GM23338 (cell line): Measurements from ENCODE around the gene SUCLG2. TPM values are rescaled to one million over a fixed set of nuclear protein-coding genes. Genes with fewer than 3 reads are reported as not detected.

Source experiments
- ATAC-seq: fragments of 200-7000 bp; cut with Tn5 transposase; 3 replicates; pipeline ENCODE4 v1.9.1; 2020
- DNase-seq: peaks from one replicate; pipeline ENCODE4 v3.0.0-alpha.2; 2015; ENCODE audit warnings: low spot score
- H2AFZ ChIP-seq: fragments of 200-600 bp; sonication (generic); 2 replicates; pipeline ENCODE4 v1.8.0; 2016; ENCODE audit warnings: antibody characterized with exemption, mild to moderate bottlenecking, moderate library complexity
- H3F3A ChIP-seq: fragments of 200-600 bp; sonication (generic); replicated peaks from 2 replicates; pipeline ENCODE4 v1.8.0; 2017; ENCODE audit warnings: antibody characterized with exemption, mixed run types, low read depth
- H3K27ac ChIP-seq: fragments of 200-600 bp; sonication (generic); 2 replicates; pipeline ENCODE4 v1.6.1; 2016; ENCODE audit warnings: low read depth
- H3K27me3 ChIP-seq: fragments of 200-600 bp; sonication (generic); 2 replicates; pipeline ENCODE4 v1.8.0; 2016; ENCODE audit warnings: mild to moderate bottlenecking, mixed run types, moderate library complexity; ENCODE audit not compliant: insufficient read depth
- H3K36me3 ChIP-seq: fragments of 200-600 bp; sonication (generic); 2 replicates; pipeline ENCODE4 v1.8.0; 2016; ENCODE audit warnings: mild to moderate bottlenecking; ENCODE audit not compliant: insufficient read depth
- H3K4me1 ChIP-seq: fragments of 200-600 bp; sonication (generic); 2 replicates; pipeline ENCODE4 v1.8.0; 2016; ENCODE audit warnings: mild to moderate bottlenecking, moderate library complexity; ENCODE audit not compliant: insufficient read depth
- H3K4me2 ChIP-seq: fragments of 200-600 bp; sonication (generic); 2 replicates; pipeline ENCODE4 v1.7.1; 2017; ENCODE audit warnings: mixed run types
- H3K4me3 ChIP-seq: fragments of 200-600 bp; sonication (generic); 2 replicates; pipeline ENCODE4 v1.6.1; 2016; ENCODE audit warnings: mixed run types
- H3K79me2 ChIP-seq: fragments of 200-600 bp; sonication (generic); replicated peaks from 2 replicates; pipeline ENCODE4 v1.8.0; 2017; ENCODE audit warnings: mild to moderate bottlenecking; ENCODE audit not compliant: insufficient read depth
- H3K9me2 ChIP-seq: fragments of 200-600 bp; sonication (generic); 2 replicates; pipeline ENCODE4 v1.8.0; 2017; ENCODE audit not compliant: insufficient read depth
- H4K20me1 ChIP-seq: fragments of 200-600 bp; sonication (generic); replicated peaks from 2 replicates; pipeline ENCODE4 v1.8.0; 2017; ENCODE audit warnings: mild to moderate bottlenecking; ENCODE audit not compliant: insufficient read depth
- H3K27ac Mint-ChIP-seq: 2 replicates; pipeline ENCODE4 v1.8.0; 2020; ENCODE audit warnings: inconsistent platforms, mild to moderate bottlenecking, moderate library complexity, mixed read lengths
- H3K27me3 Mint-ChIP-seq: 3 replicates; pipeline ENCODE4 v1.8.0; 2022; ENCODE audit warnings: low read depth, mild to moderate bottlenecking, moderate library complexity, mixed read lengths, inconsistent platforms; ENCODE audit not compliant: insufficient read depth, poor library complexity
- H3K36me3 Mint-ChIP-seq: 3 replicates; pipeline ENCODE4 v1.8.0; 2021; ENCODE audit warnings: low read depth, mild to moderate bottlenecking, inconsistent platforms, moderate library complexity, mixed read lengths
- H3K4me1 Mint-ChIP-seq: 3 replicates; pipeline ENCODE4 v1.8.0; 2020; ENCODE audit warnings: mild to moderate bottlenecking, inconsistent platforms, mixed read lengths
- H3K4me3 Mint-ChIP-seq: 3 replicates; pipeline ENCODE4 v1.8.0; 2021; ENCODE audit warnings: moderate library complexity, mild to moderate bottlenecking, inconsistent platforms, mixed read lengths
- H3K9me3 Mint-ChIP-seq: 3 replicates; pipeline ENCODE4 v1.8.0; 2020; ENCODE audit warnings: moderate library complexity, mild to moderate bottlenecking, inconsistent platforms, mixed read lengths
- CREB1 ChIP-seq: fragments of 250-450 bp; sonication (Bioruptor Pico); IDR thresholded peaks from 2 replicates; pipeline ENCODE4 v1.5.0; 2020; ENCODE audit warnings: low read depth, mild to moderate bottlenecking, moderate library complexity
- CTCF ChIP-seq, 2 experiments: fragments of 200-600 bp in 1 of 2; sonication (generic) in 1 of 2; conservative IDR thresholded peaks; 2 replicates each; pipeline versions ENCODE4 v1.5.1 to v1.6.1; 2016 to 2017; ENCODE audit warnings: antibody characterized with exemption in 2 of 2, low read depth in 2 of 2, mild to moderate bottlenecking in 2 of 2, moderate library complexity in 1 of 2
- ETS1 ChIP-seq: IDR thresholded peaks from 2 replicates; pipeline ENCODE4 v1.6.1; 2016; ENCODE audit warnings: antibody characterized with exemption
- EZH2 ChIP-seq: fragments of 200-600 bp; sonication (generic); IDR thresholded peaks from one replicate; pipeline ENCODE4 v1.8.0; 2017; ENCODE audit warnings: antibody characterized with exemption, mild to moderate bottlenecking, low read depth; ENCODE audit not compliant: unreplicated experiment
- EZH2phosphoT487 ChIP-seq: fragments of 200-600 bp; sonication (generic); IDR thresholded peaks from one replicate; pipeline ENCODE4 v1.8.1; 2018; ENCODE audit warnings: antibody characterized with exemption; ENCODE audit not compliant: unreplicated experiment
- JUNB ChIP-seq: IDR thresholded peaks from one replicate; pipeline ENCODE4 v1.6.1; 2016; ENCODE audit warnings: antibody characterized with exemption; ENCODE audit not compliant: unreplicated experiment
- POLR2AphosphoS5 ChIP-seq: IDR thresholded peaks from 2 replicates; pipeline ENCODE4 v1.6.1; 2016; ENCODE audit warnings: antibody characterized with exemption, low read depth
- REST ChIP-seq: IDR thresholded peaks from one replicate; pipeline ENCODE4 v1.6.1; 2018; ENCODE audit warnings: antibody characterized with exemption; ENCODE audit not compliant: unreplicated experiment
- STAT1 ChIP-seq: IDR thresholded peaks from one replicate; pipeline ENCODE4 v1.6.1; 2016; ENCODE audit warnings: antibody characterized with exemption; ENCODE audit not compliant: unreplicated experiment
- ZNF114 ChIP-seq: fragments of 250-450 bp; sonication (Bioruptor Pico); IDR thresholded peaks from 2 replicates; pipeline ENCODE4 v1.5.0; 2020; ENCODE audit warnings: mild to moderate bottlenecking, moderate library complexity
- ZNF331 ChIP-seq: fragments of 250-450 bp; sonication (Bioruptor Pico); IDR thresholded peaks from 2 replicates; pipeline ENCODE4 v1.5.0; 2020; ENCODE audit warnings: low read depth, mild to moderate bottlenecking, moderate library complexity
- ZNF462 ChIP-seq: fragments of 250-450 bp; sonication (Bioruptor Pico); IDR thresholded peaks from 2 replicates; pipeline ENCODE4 v1.5.0; 2020; ENCODE audit warnings: mild to moderate bottlenecking, moderate library complexity
- polyA plus RNA-seq: library from polyadenylated mRNA; unstranded; fragments of >200 nt; fragmentation: Nextera tagmentation; extraction: Ambion mirVana; gene quantifications from 2 replicates; pipeline ENCODE4 v1.2.1, GENCODE V29; 2016
- total RNA-seq: library from RNA; depleted of rRNA; stranded (reverse); fragments of >200 nt; shearing (Covaris generic); gene quantifications from 2 replicates; pipeline ENCODE4 v1.2.3, GENCODE V29; 2014

The SUCLG2 gene
- total and polyA plus RNA-seq, 2 experiments from 2014 or later = 29.3 to 39.0 TPM

- H3K4me3 Mint-ChIP-seq = no peak overlapping the region
- peaks cover 27% of the 10 kb centered on the region for H3K9me3 Mint-ChIP-seq
- ATAC-seq (no peak), DNase-seq (no peak)
- Histone ChIP-seq H3K36me3 (no peaks in the 10 kb centered on the region), H3K79me2 (0 out of 2 replicates have a peak, but pooled peaks cover 2% of the 10 kb centered on the region), H3F3A (no peaks in the 10 kb centered on the region), H3K27me3 (no peaks in the 10 kb centered on the region), H4K20me1 (no peaks in the 10 kb centered on the region; the same call in 1 of the 2 replicates), H3K9me2 (no peaks in the 10 kb centered on the region), H3K4me2 (no peak overlapping the region), H3K4me1 (no peaks in the 10 kb centered on the region), H3K27ac (no peak overlapping the region), H3K4me3 (no peak overlapping the region), H2AFZ (no peak overlapping the region)
- H3K4me1 Mint-ChIP-seq = no peaks in the 10 kb centered on the region
- no peaks in the 10 kb centered on the region for H3K27me3 Mint-ChIP-seq
- no peak for TF ChIP-seq JUNB
- no peak for TF ChIP-seq EZH2phosphoT487
- TF ChIP-seq STAT1 = no peak
- no peak for TF ChIP-seq CREB1 (CRISPR knock-in tag)
- TF ChIP-seq ZNF331 (CRISPR knock-in tag) = no peak
- TF ChIP-seq POLR2AphosphoS5 = no peak
- no peak for TF ChIP-seq CTCF (conservative IDR thresholded peaks at IDR 0.05; ENCODE audit: low read depth in 2 of 2)
- no peak for TF ChIP-seq ZNF114
- no peak for TF ChIP-seq EZH2
- TF ChIP-seq ETS1 = no peak
- TF ChIP-seq ZNF462 (CRISPR knock-in tag) = no peak
- no peak for TF ChIP-seq REST
- peaks cover 39% of the 10 kb centered on the region for H3K36me3 Mint-ChIP-seq
- H3K27ac Mint-ChIP-seq = no peak overlapping the region
Measured at GRCh38 chr3:67567893-67568292, 86.5 kb downstream of the SUCLG2 start.
